AG10803 (cell line): ENCODE data around the gene CEP170B.

Experiments
- DNase-seq: peaks from one replicate; pipeline ENCODE4 v3.0.0; 2010; ENCODE audit warnings: low read depth
- H3K4me3 ChIP-seq: 2 replicates; pipeline ENCODE4 v1.5.1; 2011; ENCODE audit warnings: mild to moderate bottlenecking, low read length, control low read depth
- CTCF ChIP-seq: conservative IDR thresholded peaks from 2 replicates; pipeline ENCODE4 v1.5.1; 2011; ENCODE audit warnings: mild to moderate bottlenecking, low read length, control low read depth, inconsistent platforms

Gene CEP170B

DNA sequence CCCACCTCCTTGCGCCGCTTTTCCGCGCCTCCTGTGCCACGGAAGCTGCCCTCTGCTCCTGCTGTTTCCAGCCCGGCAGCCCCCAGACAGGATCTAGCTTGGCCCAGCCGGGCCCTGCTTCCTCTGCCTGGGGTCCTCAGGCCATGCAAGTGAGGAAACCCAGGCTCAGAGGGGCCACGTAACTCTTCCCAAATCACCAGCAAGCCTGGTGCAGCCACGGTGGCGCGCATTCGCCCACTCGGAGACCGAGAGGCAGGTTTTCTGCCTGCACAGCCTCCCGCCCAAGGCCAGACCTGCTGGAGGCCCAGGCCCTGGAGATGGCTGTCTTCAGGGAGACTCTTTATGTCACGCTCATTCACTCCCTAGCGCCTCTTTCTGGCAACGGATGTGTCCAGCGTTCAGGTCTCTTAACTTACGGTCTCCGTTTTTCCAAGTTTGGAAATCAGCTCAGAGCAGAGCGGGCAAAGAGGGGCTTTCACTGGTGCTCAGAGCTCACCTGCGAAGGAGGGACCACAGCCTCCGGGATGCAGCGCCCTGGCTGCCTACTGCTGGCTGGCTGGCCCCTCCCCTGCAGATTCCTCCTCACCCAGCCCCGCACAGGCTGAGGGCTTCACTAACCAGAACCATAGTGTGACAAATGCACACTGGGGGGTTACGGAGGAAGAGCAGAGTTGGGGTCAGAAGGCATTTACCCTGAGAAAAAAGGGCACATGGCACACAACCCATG, 20.6 kb upstream of the CEP170B start:
- DNase-seq, result no peak
- no peak overlapping the region for H3K4me3 ChIP-seq
- TF ChIP-seq CTCF, result no peak

- no peak for TF ChIP-seq CTCF
- no peak overlapping the region for H3K4me3 ChIP-seq
- DNase-seq, result no peak
These were observed 19.9 kb upstream of the CEP170B start for GRCh38 chr14:104845033-104845666.

GRCh38 chr14:104845834-104846441, 19.1 kb upstream of the CEP170B start:
- no peak overlapping the region for H3K4me3 ChIP-seq
- DNase-seq, result no peak
- TF ChIP-seq CTCF, result no peak

GRCh38 chr14:104852280-104852663, 12.8 kb upstream of the CEP170B start:
- no peak for TF ChIP-seq CTCF
- DNase-seq, result no peak
- H3K4me3 ChIP-seq, result no peak overlapping the region

GRCh38 chr14:104855532-104856090, 9.5 kb upstream of the CEP170B start:
- TF ChIP-seq CTCF, result no peak
- H3K4me3 ChIP-seq, result no peak overlapping the region
- DNase-seq, result no peak

- DNase-seq, result no peak
- H3K4me3 ChIP-seq, result no peak overlapping the region
- no peak for TF ChIP-seq CTCF
These were observed 8.8 kb upstream of the CEP170B start for GRCh38 chr14:104856157-104856868.
